Prostate gland (tissue), 2 donors: Measurements from ENCODE around the gene RHPN2. TPM values are rescaled to one million over a fixed set of nuclear protein-coding genes. Genes with fewer than 3 reads are reported as not detected.

Experiments
- DNase-seq: peaks from one replicate; pipeline ENCODE4 v3.0.0-alpha.2; 2019; ENCODE audit warnings: low spot score
- H3K27ac ChIP-seq, 2 donors: fragments of 200-600 bp; sonication (generic); 2 replicates each; pipeline ENCODE4 v1.5.1; 2017 to 2019
- H3K27me3 ChIP-seq: fragments of 200-600 bp; sonication (generic); replicated peaks from 2 replicates; pipeline ENCODE4 v1.5.1; 2019; ENCODE audit not compliant: insufficient read depth
- H3K36me3 ChIP-seq, 2 donors: fragments of 200-600 bp; sonication (generic); 1 replicate in 1 of 2; 2 replicates in 1 of 2; pipeline versions ENCODE4 v1.5.1 to v1.8.1; 2017 to 2019
- H3K4me1 ChIP-seq: fragments of 200-600 bp; sonication (generic); replicated peaks from 2 replicates; pipeline ENCODE4 v1.5.1; 2019
- H3K4me3 ChIP-seq, 2 donors: fragments of 200-600 bp; sonication (generic); 2 replicates each; pipeline ENCODE4 v1.5.1; 2017 to 2019
- H3K9me3 ChIP-seq: fragments of 200-600 bp; sonication (generic); 2 replicates; pipeline ENCODE4 v1.5.1; 2017
- POLR2A ChIP-seq: fragments of 450-650 bp; IDR thresholded peaks from one replicate; pipeline ENCODE4 v1.6.1; 2016; ENCODE audit warnings: antibody characterized with exemption, mild to moderate bottlenecking
- POLR2AphosphoS5 ChIP-seq: sonication (generic); formaldehyde crosslinking; IDR thresholded peaks from one replicate; pipeline ENCODE4 v1.6.1; 2017; ENCODE audit warnings: antibody characterized with exemption
- WGBS: methylation state at CpG from one replicate; pipeline ENCODE4 v1.1.5; 2018; 5-methylcytosine and 5-hydroxymethylcytosine counted together
- intact Hi-C: fragments of 100-400 bp; cut with DNase I; formaldehyde crosslinking; loops from one replicate; pipeline ENCODE4 v1.14.2; 2022
- total RNA-seq, 2 donors: library from RNA; depleted of rRNA; stranded (reverse); fragments of >200 nt; gene quantifications; one replicate each; pipeline ENCODE4 v1.1.0, GENCODE V29; 2016
- TF ChIP-seq, protein P1 (sequence below), 4 experiments: fragments of 200-600 bp in 2 of 4; fragments of 450-650 bp in 2 of 4; sonication (generic) in 2 of 4; IDR thresholded peaks; 1 replicate in 3 of 4; 2 replicates in 1 of 4; pipeline ENCODE4 v1.5.1; 2016 to 2019; ENCODE audit warnings: antibody characterized with exemption in 4 of 4, mild to moderate bottlenecking in 2 of 4, moderate library complexity in 2 of 4

Gene RHPN2
- total RNA-seq = 10 to 100 TPM; 46.2 to 95.0 TPM

DNA sequence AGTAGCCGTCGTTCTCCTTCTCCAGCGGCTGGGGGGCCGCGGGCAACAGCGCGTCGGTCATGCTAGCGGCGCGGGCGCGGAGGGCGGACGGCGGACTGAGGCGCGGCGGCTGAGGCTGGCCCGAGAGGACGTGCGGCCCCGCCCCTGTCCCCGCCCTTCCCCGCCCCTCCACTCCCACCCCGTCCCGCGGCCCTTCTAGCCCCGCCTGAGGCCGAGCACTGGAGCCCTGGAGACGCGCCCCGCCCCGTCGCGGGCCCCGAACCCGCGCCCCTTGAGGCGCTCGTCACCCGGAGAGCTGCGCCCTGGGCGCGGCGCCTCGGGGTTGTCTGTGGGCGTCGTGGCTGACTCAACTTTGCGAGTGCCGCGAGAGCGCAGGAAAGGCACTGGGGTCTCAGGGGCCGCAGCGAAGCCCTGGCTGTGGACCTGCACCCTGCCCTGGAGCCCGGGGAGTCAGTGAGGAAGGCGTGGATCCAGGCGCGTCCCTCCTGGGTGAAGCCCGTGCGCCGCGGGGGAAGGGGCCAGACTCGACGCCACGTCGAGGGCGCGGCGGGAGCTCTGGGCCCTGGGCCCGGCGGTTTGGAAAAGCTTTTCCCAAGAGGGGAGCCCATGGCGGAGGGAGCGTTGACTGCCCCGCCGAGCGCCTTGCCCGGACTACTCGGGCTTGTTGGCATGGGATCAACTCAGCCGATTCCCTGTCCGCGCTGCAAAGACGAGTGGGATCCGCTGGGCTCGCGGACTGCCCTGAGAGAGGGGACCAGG lies at the start of gene RHPN2:
RHPN2 (minus strand) TSS at position 97 of the 759 bp plus-strand sequence; CDS start at position 61, 36 bp downstream.
- peak; percentile 61 for TF ChIP-seq POLR2A
- no peak for TF ChIP-seq POLR2AphosphoS5
- 5% methylated on average over 76 of the region's 86 CpGs for WGBS
- peak; percentile 72 for DNase-seq
- Histone ChIP-seq H3K27ac (peak within 1 kb of the TSS; percentile 89 to 94), H3K4me1 (no peaks in the 10 kb centered on the region), H3K36me3 (no peaks in the 10 kb centered on the region), H3K27me3 (no peaks in the 10 kb centered on the region), H3K9me3 (no peaks in the 10 kb centered on the region), H3K4me3 (peak within 1 kb of the TSS; percentile 69 to 88)
- intact Hi-C loops = no loop called here

- Histone ChIP-seq H3K36me3 (peaks cover 5% of the 10 kb centered on the region in 2 donors), H3K27me3 (no peaks in the 10 kb centered on the region), H3K9me3 (no peaks in the 10 kb centered on the region), H3K27ac (no peak overlapping the region), H3K4me1 (no peaks in the 10 kb centered on the region), H3K4me3 (no peak overlapping the region)
- no peak for DNase-seq
- TF ChIP-seq, protein P1, sequence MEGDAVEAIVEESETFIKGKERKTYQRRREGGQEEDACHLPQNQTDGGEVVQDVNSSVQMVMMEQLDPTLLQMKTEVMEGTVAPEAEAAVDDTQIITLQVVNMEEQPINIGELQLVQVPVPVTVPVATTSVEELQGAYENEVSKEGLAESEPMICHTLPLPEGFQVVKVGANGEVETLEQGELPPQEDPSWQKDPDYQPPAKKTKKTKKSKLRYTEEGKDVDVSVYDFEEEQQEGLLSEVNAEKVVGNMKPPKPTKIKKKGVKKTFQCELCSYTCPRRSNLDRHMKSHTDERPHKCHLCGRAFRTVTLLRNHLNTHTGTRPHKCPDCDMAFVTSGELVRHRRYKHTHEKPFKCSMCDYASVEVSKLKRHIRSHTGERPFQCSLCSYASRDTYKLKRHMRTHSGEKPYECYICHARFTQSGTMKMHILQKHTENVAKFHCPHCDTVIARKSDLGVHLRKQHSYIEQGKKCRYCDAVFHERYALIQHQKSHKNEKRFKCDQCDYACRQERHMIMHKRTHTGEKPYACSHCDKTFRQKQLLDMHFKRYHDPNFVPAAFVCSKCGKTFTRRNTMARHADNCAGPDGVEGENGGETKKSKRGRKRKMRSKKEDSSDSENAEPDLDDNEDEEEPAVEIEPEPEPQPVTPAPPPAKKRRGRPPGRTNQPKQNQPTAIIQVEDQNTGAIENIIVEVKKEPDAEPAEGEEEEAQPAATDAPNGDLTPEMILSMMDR (IDR thresholded peaks at IDR 0.05) = no peak
- TF ChIP-seq POLR2AphosphoS5 (no peak), POLR2A (no peak)
- WGBS = 74% methylated on average over 4 of the region's 4 CpGs
- intact Hi-C loops = no loop called here
These were observed 49.6 kb upstream of the RHPN2 start for GRCh38 chr19:33114312-33114711.

DNA sequence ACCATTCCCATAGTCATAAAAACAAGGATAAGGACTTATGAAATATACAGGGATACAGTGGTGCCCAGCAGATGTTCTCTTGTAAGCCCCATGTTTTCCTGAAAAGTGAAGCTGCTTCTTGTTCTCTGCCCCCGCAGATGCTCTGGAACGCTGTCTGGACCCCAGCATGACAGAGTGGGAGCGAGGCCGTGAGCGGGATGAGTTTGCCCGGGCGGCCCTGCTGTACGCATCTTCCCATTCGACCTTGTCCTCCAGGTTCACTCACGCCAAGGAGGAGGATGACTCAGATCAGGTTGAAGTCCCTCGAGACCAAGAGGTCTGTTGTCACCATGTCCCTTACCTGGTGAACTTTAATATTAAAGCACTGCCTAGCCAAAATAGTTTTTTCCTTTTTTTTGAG lies 46.9 kb upstream of the RHPN2 start:
- no peak for DNase-seq
- no peak for TF ChIP-seq POLR2A
- no peak for TF ChIP-seq POLR2AphosphoS5
- TF ChIP-seq, protein P1 (IDR thresholded peaks at IDR 0.05) = no peak
- 90% methylated on average over 11 of the region's 11 CpGs for WGBS

GRCh38 chr19:33110137-33110910 lies 45.6 kb upstream of the RHPN2 start:
- TF ChIP-seq POLR2A (no peak), POLR2AphosphoS5 (no peak)
- TF ChIP-seq, protein P1 (IDR thresholded peaks at IDR 0.05) = no peak
- H3K9me3 ChIP-seq = no peaks in the 10 kb centered on the region
- intact Hi-C loops = no loop called here
- no peak overlapping the region for H3K27ac ChIP-seq
- 81% methylated on average over 9 of the region's 9 CpGs for WGBS
- H3K4me3 ChIP-seq = no peak overlapping the region
- peaks cover 0 to 9% of the 10 kb centered on the region in 2 donors for H3K36me3 ChIP-seq
- no peak for DNase-seq
- H3K4me1 ChIP-seq = no peaks in the 10 kb centered on the region
- no peaks in the 10 kb centered on the region for H3K27me3 ChIP-seq

More for the DNA sequence above, 46.9 kb upstream of the RHPN2 start:
- intact Hi-C loops = no loop called here
- no peaks in the 10 kb centered on the region for H3K4me1 ChIP-seq
- no peak overlapping the region for H3K4me3 ChIP-seq
- no peaks in the 10 kb centered on the region for H3K27me3 ChIP-seq
- H3K27ac ChIP-seq = no peak overlapping the region
- no peaks in the 10 kb centered on the region for H3K9me3 ChIP-seq
- peaks cover 0 to 8% of the 10 kb centered on the region in 2 donors for H3K36me3 ChIP-seq

GRCh38 chr19:33108161-33108560 lies 43.5 kb upstream of the RHPN2 start:
- DNase-seq = no peak
- Histone ChIP-seq H3K27ac (no peak overlapping the region), H3K4me1 (no peaks in the 10 kb centered on the region), H3K36me3 (peaks cover 0 to 16% of the 10 kb centered on the region in 2 donors), H3K27me3 (no peaks in the 10 kb centered on the region), H3K4me3 (no peak overlapping the region), H3K9me3 (no peaks in the 10 kb centered on the region)
- WGBS = 86% methylated on average over 10 of the region's 10 CpGs
- TF ChIP-seq POLR2AphosphoS5 (no peak), POLR2A (no peak)
- TF ChIP-seq, protein P1 (IDR thresholded peaks at IDR 0.05) = no peak
- intact Hi-C loops = no loop called here
